ENCODE data around the gene SMG9. TPM values are rescaled to one million over a fixed set of nuclear protein-coding genes. Genes with fewer than 3 reads are reported as not detected.

The SMG9 gene
- total and polyA plus RNA-seq, 4 donors, result 5.4 to 8.9 (median 5.8) TPM

DNA sequence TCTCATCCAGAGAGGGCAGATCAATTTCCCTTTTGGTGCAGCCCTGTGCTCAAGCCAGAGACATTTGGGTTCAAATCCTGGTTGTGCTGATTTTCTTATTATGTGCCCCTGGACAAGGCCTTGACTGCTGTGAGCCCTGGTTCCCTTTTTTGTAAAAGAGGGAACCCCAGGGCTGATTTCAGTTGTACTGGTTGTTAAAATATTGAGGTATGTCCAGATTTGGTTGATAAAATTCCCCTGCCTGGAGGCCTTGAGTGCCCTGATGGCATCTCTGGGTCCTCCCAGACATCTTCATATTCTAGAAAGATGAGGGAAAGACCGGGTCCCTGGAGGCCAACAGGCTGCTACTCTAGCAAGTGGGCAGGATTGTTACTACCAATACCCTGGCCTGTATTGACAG is 70.4 kb downstream of the SMG9 start (continued):
- TF ChIP-seq, protein P1, sequence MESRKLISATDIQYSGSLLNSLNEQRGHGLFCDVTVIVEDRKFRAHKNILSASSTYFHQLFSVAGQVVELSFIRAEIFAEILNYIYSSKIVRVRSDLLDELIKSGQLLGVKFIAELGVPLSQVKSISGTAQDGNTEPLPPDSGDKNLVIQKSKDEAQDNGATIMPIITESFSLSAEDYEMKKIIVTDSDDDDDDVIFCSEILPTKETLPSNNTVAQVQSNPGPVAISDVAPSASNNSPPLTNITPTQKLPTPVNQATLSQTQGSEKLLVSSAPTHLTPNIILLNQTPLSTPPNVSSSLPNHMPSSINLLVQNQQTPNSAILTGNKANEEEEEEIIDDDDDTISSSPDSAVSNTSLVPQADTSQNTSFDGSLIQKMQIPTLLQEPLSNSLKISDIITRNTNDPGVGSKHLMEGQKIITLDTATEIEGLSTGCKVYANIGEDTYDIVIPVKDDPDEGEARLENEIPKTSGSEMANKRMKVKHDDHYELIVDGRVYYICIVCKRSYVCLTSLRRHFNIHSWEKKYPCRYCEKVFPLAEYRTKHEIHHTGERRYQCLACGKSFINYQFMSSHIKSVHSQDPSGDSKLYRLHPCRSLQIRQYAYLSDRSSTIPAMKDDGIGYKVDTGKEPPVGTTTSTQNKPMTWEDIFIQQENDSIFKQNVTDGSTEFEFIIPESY (IDR thresholded peaks at IDR 0.05), result no peak
- TF ChIP-seq RXRA (IDR thresholded peaks at IDR 0.05) (no peak), FOXA1 (IDR thresholded peaks at IDR 0.05) (no peak), NR2F2 (IDR thresholded peaks at IDR 0.05) (no peak), HNF4G (IDR thresholded peaks at IDR 0.05) (no peak), JUND (IDR thresholded peaks at IDR 0.05) (no peak), YY1 (IDR thresholded peaks at IDR 0.05) (no peak), TAF1 (conservative IDR thresholded peaks at IDR 0.05) (no peak)
- TF ChIP-seq, protein P2, sequence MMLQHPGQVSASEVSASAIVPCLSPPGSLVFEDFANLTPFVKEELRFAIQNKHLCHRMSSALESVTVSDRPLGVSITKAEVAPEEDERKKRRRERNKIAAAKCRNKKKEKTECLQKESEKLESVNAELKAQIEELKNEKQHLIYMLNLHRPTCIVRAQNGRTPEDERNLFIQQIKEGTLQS (IDR thresholded peaks at IDR 0.05), result no peak

DNA sequence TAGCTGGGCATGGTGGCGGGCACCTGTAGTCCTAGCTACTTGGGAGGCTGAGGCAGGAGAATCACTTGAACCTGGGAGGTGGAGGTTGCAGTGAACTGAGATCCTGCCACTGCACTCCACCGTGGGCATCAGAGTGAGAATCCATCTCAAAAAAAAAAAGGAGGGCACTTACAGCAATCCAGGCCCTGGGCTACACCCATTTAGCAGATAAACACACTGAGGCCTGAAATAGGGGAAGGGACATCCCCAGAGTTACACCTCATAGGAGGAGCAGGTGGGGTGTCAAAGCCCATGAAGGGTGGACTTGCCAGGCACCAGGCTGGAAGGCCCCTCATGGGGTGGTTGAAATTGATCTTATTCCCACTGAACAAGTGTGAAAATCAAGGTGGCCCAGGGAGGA is 70.9 kb downstream of the SMG9 start:
- Histone ChIP-seq H3K4me1 (ENCODE audit: control insufficient read depth in 4 of 4, insufficient read depth in 4 of 4, low read length in 3 of 4) (no peaks in the 10 kb centered on the region), H3K4me3 (ENCODE audit: low read depth in 1 of 3, low read length in 3 of 3) (no peak overlapping the region), H3K27ac (ENCODE audit: low read depth in 1 of 2, low read length in 2 of 2) (no peak overlapping the region), H3K27me3 (ENCODE audit: control insufficient read depth in 4 of 4, insufficient read depth in 4 of 4, low read length in 3 of 4) (no peaks in the 10 kb centered on the region), H3K9ac (ENCODE audit: low read depth in 1 of 2, low read length in 2 of 2) (no peak overlapping the region), H3K36me3 (ENCODE audit: control insufficient read depth in 4 of 4, insufficient read depth in 3 of 4, low read depth in 1 of 4, low read length in 3 of 4) (no peaks in the 10 kb centered on the region), H3K9me3 (ENCODE audit: control insufficient read depth in 4 of 4, low read length in 3 of 4) (peaks cover 0 to 4% (median 0%) of the 10 kb centered on the region in 4 donors)
- DNase-seq (ENCODE audit: low spot score), result no peak
- WGBS, result 86% methylated on average over 2 of the region's 2 CpGs
- TF ChIP-seq TAF1 (conservative IDR thresholded peaks at IDR 0.05), result no peak
- no peak for TF ChIP-seq JUND (IDR thresholded peaks at IDR 0.05)
- TF ChIP-seq, protein P3, sequence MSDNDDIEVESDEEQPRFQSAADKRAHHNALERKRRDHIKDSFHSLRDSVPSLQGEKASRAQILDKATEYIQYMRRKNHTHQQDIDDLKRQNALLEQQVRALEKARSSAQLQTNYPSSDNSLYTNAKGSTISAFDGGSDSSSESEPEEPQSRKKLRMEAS (IDR thresholded peaks at IDR 0.05), result no peak
- no peak for TF ChIP-seq GABPA (IDR thresholded peaks at IDR 0.05 in 1 of 2, conservative IDR thresholded peaks at IDR 0.05 in 1 of 2)
- TF ChIP-seq YY1 (IDR thresholded peaks at IDR 0.05), result no peak
- TF ChIP-seq FOXA1 (IDR thresholded peaks at IDR 0.05), result no peak
- no peak for TF ChIP-seq HNF4A (conservative IDR thresholded peaks at IDR 0.05)
- TF ChIP-seq RXRA (IDR thresholded peaks at IDR 0.05), result no peak

DNA sequence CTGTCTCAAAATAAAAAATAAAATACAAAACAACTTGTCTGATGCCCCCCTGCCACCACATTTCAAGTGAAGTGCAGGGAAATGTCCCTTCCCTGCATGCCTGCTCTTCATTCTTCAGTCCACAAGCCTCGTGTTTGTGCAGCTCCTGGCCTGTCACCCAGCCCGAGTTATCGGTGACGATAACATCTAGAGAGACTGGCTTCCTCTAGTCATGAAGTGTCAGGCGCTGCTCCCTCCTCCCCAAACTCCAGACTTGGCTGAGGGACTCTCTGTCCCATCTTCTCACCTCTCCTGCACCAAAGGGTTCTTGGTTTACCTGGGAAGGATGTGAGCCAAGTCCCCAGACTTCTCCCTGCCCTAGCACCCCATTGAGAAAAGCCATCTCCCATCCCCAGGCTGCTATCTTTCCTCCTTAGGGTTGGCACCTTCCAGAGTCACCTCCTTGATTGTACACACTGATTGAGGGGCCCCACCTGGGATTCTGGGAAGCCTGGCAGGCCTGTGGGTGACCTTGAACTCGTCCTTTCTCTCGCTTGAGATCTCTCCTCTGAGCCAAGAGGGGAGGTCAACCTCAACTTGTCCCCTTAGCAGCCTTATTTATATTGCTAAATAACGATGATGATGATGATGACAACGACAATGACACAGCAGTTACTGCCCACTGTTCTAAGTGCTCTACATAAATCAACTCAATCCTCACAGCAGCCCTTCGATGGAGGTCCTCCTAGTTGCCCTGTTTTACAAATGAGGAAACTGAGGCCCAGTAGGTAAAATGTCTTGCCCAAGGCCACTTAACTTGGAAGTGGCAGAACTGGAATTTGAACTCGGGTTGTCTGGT is 71.7 kb downstream of the SMG9 start:
- Histone ChIP-seq H3K4me1 (ENCODE audit: control insufficient read depth in 4 of 4, insufficient read depth in 4 of 4, low read length in 3 of 4) (no peaks in the 10 kb centered on the region), H3K27ac (ENCODE audit: low read depth in 1 of 2, low read length in 2 of 2) (no peak overlapping the region)

More for the DNA sequence above, 71.7 kb downstream of the SMG9 start:
- DNase-seq (ENCODE audit: low spot score), result no peak
- Histone ChIP-seq H3K36me3 (ENCODE audit: control insufficient read depth in 4 of 4, insufficient read depth in 3 of 4, low read depth in 1 of 4, low read length in 3 of 4) (no peaks in the 10 kb centered on the region), H3K4me3 (ENCODE audit: low read depth in 1 of 3, low read length in 3 of 3) (no peak overlapping the region), H3K9me3 (ENCODE audit: control insufficient read depth in 4 of 4, low read length in 3 of 4) (peaks cover 0 to 3% (median 0%) of the 10 kb centered on the region in 4 donors), H3K9ac (ENCODE audit: low read depth in 1 of 2, low read length in 2 of 2) (no peak overlapping the region), H3K27me3 (ENCODE audit: control insufficient read depth in 4 of 4, insufficient read depth in 4 of 4, low read length in 3 of 4) (no peaks in the 10 kb centered on the region)
- no peak for TF ChIP-seq GABPA (IDR thresholded peaks at IDR 0.05 in 1 of 2, conservative IDR thresholded peaks at IDR 0.05 in 1 of 2)
- TF ChIP-seq, protein P3 (IDR thresholded peaks at IDR 0.05), result no peak
- TF ChIP-seq NR2F2 (IDR thresholded peaks at IDR 0.05), result no peak
- TF ChIP-seq FOXA1 (IDR thresholded peaks at IDR 0.05), result no peak
- no peak for TF ChIP-seq RAD21 (IDR thresholded peaks at IDR 0.05)
- TF ChIP-seq HNF4A (conservative IDR thresholded peaks at IDR 0.05), result no peak
- TF ChIP-seq, protein P1 (IDR thresholded peaks at IDR 0.05), result no peak
- TF ChIP-seq, protein P2 (IDR thresholded peaks at IDR 0.05), result no peak
- TF ChIP-seq FOXA2 (IDR thresholded peaks at IDR 0.05), result no peak
- TF ChIP-seq, protein P4, sequence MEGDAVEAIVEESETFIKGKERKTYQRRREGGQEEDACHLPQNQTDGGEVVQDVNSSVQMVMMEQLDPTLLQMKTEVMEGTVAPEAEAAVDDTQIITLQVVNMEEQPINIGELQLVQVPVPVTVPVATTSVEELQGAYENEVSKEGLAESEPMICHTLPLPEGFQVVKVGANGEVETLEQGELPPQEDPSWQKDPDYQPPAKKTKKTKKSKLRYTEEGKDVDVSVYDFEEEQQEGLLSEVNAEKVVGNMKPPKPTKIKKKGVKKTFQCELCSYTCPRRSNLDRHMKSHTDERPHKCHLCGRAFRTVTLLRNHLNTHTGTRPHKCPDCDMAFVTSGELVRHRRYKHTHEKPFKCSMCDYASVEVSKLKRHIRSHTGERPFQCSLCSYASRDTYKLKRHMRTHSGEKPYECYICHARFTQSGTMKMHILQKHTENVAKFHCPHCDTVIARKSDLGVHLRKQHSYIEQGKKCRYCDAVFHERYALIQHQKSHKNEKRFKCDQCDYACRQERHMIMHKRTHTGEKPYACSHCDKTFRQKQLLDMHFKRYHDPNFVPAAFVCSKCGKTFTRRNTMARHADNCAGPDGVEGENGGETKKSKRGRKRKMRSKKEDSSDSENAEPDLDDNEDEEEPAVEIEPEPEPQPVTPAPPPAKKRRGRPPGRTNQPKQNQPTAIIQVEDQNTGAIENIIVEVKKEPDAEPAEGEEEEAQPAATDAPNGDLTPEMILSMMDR (IDR thresholded peaks at IDR 0.05; ENCODE audit: low read depth, low read length, missing input control), result no peak
- 50% methylated on average over 11 of the region's 11 CpGs for WGBS
